Endothelial cell (in vitro differentiated cells): ENCODE results near the gene IGHMBP2. TPM values are rescaled to one million over a fixed set of nuclear protein-coding genes. Genes with fewer than 3 reads are reported as not detected.

Experiments used
- DNase-seq: peaks from one replicate; pipeline ENCODE4 v3.0.0; 2021; ENCODE audit warnings: low spot score
- H3K27ac Mint-ChIP-seq: one replicate; pipeline ENCODE4 v1.8.0; 2021; ENCODE audit warnings: mixed read lengths, inconsistent platforms; ENCODE audit not compliant: unreplicated experiment
- H3K27me3 Mint-ChIP-seq: one replicate; pipeline ENCODE4 v1.8.0; 2021; ENCODE audit warnings: mild to moderate bottlenecking, moderate library complexity, mixed read lengths, inconsistent platforms; ENCODE audit not compliant: unreplicated experiment
- H3K36me3 Mint-ChIP-seq: one replicate; pipeline ENCODE4 v1.8.0; 2021; ENCODE audit warnings: mild to moderate bottlenecking, low read depth, mixed read lengths, inconsistent platforms; ENCODE audit not compliant: unreplicated experiment
- H3K4me1 Mint-ChIP-seq: one replicate; pipeline ENCODE4 v1.8.0; 2021; ENCODE audit warnings: mild to moderate bottlenecking, mixed read lengths, inconsistent platforms; ENCODE audit not compliant: unreplicated experiment
- H3K4me3 Mint-ChIP-seq: one replicate; pipeline ENCODE4 v1.8.0; 2021; ENCODE audit warnings: mild to moderate bottlenecking, mixed read lengths, inconsistent platforms; ENCODE audit not compliant: unreplicated experiment
- H3K9me3 Mint-ChIP-seq: one replicate; pipeline ENCODE4 v1.8.0; 2021; ENCODE audit warnings: mixed read lengths, inconsistent platforms; ENCODE audit not compliant: unreplicated experiment
- CTCF ChIP-seq: fragments of 200-600 bp; sonication (generic); IDR thresholded peaks from one replicate; pipeline ENCODE4 v1.5.0; 2021; ENCODE audit warnings: antibody characterized with exemption; ENCODE audit not compliant: unreplicated experiment
- total RNA-seq: library from RNA; stranded (reverse); fragmentation: NEBNext Ultra II Directional; extraction: Animal tissue kit (Norgen Biotek cat#: 25700); gene quantifications from one replicate; pipeline ENCODE4 v1.2.1, GENCODE V29; 2021; ENCODE audit not compliant: unreplicated experiment

IGHMBP2 gene
- total RNA-seq, 1 donor from 2014 or later = 14.1 TPM

GRCh38 chr11:68948935-68949334, 45.2 kb downstream of the IGHMBP2 start:
- H3K4me3 Mint-ChIP-seq = no peak overlapping the region
- no peaks in the 10 kb centered on the region for H3K27me3 Mint-ChIP-seq
- TF ChIP-seq CTCF = no peak
- peaks cover 3% of the 10 kb centered on the region for H3K4me1 Mint-ChIP-seq
- H3K36me3 Mint-ChIP-seq = no peaks in the 10 kb centered on the region
- DNase-seq = no peak
- H3K9me3 Mint-ChIP-seq = no peaks in the 10 kb centered on the region
- no peak overlapping the region for H3K27ac Mint-ChIP-seq

DNA sequence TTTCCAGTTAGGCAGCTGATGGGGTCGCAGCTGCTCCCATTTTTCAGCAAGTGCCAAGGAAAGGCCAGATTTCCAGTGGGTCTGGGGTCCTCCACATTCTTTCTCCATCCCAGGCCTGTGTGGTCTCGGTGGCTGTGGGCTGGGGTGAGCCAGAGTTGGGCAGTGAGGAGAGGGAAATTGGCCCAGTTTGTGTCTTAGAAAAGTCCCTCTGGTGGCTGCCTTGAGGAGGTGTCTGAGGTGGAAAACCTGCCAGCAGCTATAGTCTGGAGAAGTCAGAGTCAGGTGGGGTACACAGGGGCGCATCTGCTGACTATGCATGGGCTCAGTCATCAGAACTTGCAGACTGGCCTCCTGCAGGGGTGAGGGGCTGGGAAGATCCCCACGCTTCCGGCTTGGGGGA, 46.6 kb downstream of the IGHMBP2 start:
- H3K27ac Mint-ChIP-seq = no peak overlapping the region
- peak; percentile 50 for TF ChIP-seq CTCF
- no peaks in the 10 kb centered on the region for H3K36me3 Mint-ChIP-seq
- H3K9me3 Mint-ChIP-seq = no peaks in the 10 kb centered on the region
- H3K4me1 Mint-ChIP-seq = peaks cover 3% of the 10 kb centered on the region
- H3K4me3 Mint-ChIP-seq = no peak overlapping the region
- peak; percentile 31 for DNase-seq
- peaks cover under 1% of the 10 kb centered on the region for H3K27me3 Mint-ChIP-seq

DNA sequence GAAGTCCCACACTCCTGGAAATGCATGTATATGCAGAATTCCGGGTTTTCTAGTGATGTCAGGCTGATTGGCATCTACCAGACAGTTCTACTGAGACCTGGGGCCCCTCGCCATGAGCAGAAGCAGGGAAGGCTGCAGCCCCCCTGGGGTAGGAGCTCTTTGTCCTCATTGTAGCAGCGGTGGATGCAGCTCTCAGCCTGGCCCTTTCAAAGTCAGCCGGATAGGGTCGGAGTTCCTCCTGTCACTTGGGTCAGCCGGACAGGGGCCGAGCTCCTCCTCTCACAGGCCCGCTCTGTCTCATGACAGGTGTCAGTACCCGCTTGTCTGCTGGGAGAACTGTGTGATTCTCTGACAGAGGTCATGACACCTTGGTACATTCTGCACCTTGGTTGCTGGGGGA, 47.1 kb downstream of the IGHMBP2 start:
- no peak for DNase-seq
- Mint-ChIP-seq H3K36me3 (no peaks in the 10 kb centered on the region), H3K9me3 (no peaks in the 10 kb centered on the region), H3K4me1 (peaks cover 3% of the 10 kb centered on the region), H3K27ac (no peak overlapping the region), H3K4me3 (no peak overlapping the region), H3K27me3 (peaks cover 2% of the 10 kb centered on the region)
- TF ChIP-seq CTCF = no peak

DNA sequence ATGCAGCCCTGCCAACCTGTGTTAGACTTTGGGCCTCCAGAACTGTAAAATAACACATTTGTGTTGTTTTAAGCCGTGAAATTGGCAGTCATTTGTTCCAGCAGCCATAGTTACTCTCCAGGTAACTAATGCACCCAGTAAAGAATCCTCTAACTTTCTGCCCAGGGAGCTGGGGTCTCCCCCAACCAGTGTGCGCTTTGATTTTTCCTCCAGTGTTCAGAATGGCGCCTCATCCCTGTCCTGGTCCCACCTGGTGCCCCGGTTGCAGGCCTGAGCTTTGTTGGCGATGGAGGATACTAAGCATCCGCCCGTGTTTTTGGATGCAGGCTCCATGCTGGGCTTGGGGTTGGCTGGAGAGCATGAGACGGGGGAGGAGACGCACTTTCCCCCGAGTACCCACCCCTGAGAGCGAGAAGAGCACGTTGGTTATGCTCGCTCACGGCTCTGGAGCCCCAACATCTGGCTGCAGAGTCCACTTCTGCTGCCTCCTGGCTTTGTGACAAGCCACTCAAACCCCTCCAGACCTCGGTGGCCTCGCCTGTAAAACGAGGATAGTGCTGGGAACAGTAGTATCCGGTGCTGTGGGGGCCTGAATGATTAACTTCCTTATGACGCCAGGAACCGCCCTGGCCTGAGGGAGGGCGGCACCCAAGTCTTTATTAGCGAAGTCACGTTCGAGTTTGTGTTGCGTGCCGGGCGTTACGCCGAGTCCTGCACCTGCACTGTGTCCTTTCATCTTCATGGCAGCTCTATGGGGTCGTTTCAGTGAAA, 51.3 kb downstream of the IGHMBP2 start:
- H3K9me3 Mint-ChIP-seq = no peaks in the 10 kb centered on the region
- H3K4me3 Mint-ChIP-seq = no peak overlapping the region
- no peaks in the 10 kb centered on the region for H3K4me1 Mint-ChIP-seq
- no peak for DNase-seq
- H3K36me3 Mint-ChIP-seq = no peaks in the 10 kb centered on the region
- no peak for TF ChIP-seq CTCF
- H3K27me3 Mint-ChIP-seq = peaks cover 4% of the 10 kb centered on the region
- no peak overlapping the region for H3K27ac Mint-ChIP-seq

- no peak overlapping the region for H3K4me3 Mint-ChIP-seq
Measured at GRCh38 chr11:68955607-68955958, 51.9 kb downstream of the IGHMBP2 start.

More at GRCh38 chr11:68955607-68955958, 51.9 kb downstream of the IGHMBP2 start:
- Mint-ChIP-seq H3K4me1 (no peaks in the 10 kb centered on the region), H3K27ac (no peak overlapping the region), H3K36me3 (no peaks in the 10 kb centered on the region), H3K27me3 (peaks cover 6% of the 10 kb centered on the region), H3K9me3 (no peaks in the 10 kb centered on the region)
- DNase-seq = no peak
- TF ChIP-seq CTCF = no peak
